RWPE2 (cell line): ENCODE measurements around the gene DNAH2.
"Not testable (repeated sequence)": the region's sequence is repeated elsewhere in the genome, so short reads cannot be mapped to it uniquely, and the experiment has no call there.

Source experiments
- ATAC-seq: fragments of 200-7000 bp; cut with Tn5 transposase; 3 replicates; pipeline ENCODE4 v1.9.1; 2021; ENCODE audit warnings: low read depth
- DNase-seq: peaks from one replicate; pipeline ENCODE4 v3.0.0-alpha.2; 2020; ENCODE audit warnings: low spot score
- H3K27ac ChIP-seq: fragments of 450-650 bp; 2 replicates; pipeline ENCODE4 v1.5.1; 2017; ENCODE audit warnings: mild to moderate bottlenecking; ENCODE audit not compliant: poor library complexity, severe bottlenecking
- H3K27me3 ChIP-seq: fragments of 250-450 bp; sonication (Bioruptor Pico); 2 replicates; pipeline ENCODE4 v1.5.1; 2021; ENCODE audit warnings: mild to moderate bottlenecking, moderate library complexity; ENCODE audit not compliant: insufficient read depth, poor library complexity, severe bottlenecking
- H3K36me3 ChIP-seq: fragments of 250-450 bp; sonication (Bioruptor Pico); 2 replicates; pipeline ENCODE4 v1.5.1; 2020; ENCODE audit warnings: low read depth, mild to moderate bottlenecking, moderate library complexity
- H3K4me1 ChIP-seq: fragments of 250-450 bp; sonication (Bioruptor Pico); 2 replicates; pipeline ENCODE4 v1.5.1; 2021; ENCODE audit warnings: mild to moderate bottlenecking, moderate library complexity; ENCODE audit not compliant: insufficient read depth, poor library complexity, severe bottlenecking
- H3K4me3 ChIP-seq: fragments of 250-450 bp; sonication (Bioruptor Pico); 2 replicates; pipeline ENCODE4 v1.5.1; 2021; ENCODE audit warnings: mild to moderate bottlenecking, moderate library complexity; ENCODE audit not compliant: severe bottlenecking
- H3K9me3 ChIP-seq: fragments of 250-450 bp; sonication (Bioruptor Pico); 2 replicates; pipeline ENCODE4 v1.5.1; 2021; ENCODE audit warnings: mild to moderate bottlenecking, moderate library complexity; ENCODE audit not compliant: severe bottlenecking
- TF ChIP-seq, protein P1 (sequence below): fragments of 450-650 bp; IDR thresholded peaks from one replicate; pipeline ENCODE4 v1.5.1; 2017; ENCODE audit warnings: mild to moderate bottlenecking, moderate library complexity; ENCODE audit not compliant: poor library complexity, severe bottlenecking

DNAH2 gene

DNA sequence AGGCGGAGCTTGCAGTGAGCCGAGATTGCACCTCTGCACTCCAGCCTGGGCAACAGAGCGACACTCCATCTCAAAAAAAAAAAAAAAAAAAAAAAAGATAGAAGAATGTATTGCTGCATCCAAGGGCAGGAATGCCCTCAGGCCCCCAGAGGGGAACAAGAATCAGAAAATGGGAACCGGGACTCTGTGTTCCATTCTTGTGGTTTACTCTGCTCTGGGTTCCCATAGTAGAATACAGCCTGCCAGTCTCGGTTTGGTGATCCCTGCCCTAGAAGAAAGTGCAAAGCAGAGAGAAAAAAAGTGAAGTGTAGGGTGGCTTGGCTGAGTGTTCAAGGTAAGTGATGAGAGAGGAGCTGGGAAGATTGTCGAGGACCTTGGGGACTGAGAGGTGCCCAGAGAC lies 89.0 kb downstream of the DNAH2 start:
- ATAC-seq = no peak
- no peak for DNase-seq

DNA sequence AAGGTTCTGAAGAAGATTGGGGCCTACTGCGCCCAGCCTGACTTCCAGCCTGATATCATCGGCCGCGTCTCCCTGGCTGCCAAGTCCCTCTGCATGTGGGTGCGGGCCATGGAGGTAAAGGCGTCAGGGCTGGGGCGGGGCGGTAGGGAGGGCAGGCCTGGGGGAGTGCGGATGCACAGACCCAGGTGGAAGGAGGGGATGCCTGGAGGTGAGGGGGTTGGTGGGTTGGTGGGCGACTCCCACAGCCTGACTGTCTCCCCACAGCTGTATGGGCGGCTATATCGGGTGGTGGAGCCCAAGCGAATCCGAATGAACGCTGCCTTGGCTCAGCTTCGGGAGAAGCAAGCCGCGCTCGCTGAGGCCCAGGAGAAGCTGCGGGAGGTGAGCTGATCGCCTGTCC lies 89.7 kb downstream of the DNAH2 start:
- Histone ChIP-seq H3K36me3 (no peaks in the 10 kb centered on the region), H3K9me3 (no peaks in the 10 kb centered on the region), H3K27ac (no peak overlapping the region), H3K4me1 (peaks cover 30% of the 10 kb centered on the region), H3K4me3 (no peak overlapping the region), H3K27me3 (no peaks in the 10 kb centered on the region)
- TF ChIP-seq, protein P1, sequence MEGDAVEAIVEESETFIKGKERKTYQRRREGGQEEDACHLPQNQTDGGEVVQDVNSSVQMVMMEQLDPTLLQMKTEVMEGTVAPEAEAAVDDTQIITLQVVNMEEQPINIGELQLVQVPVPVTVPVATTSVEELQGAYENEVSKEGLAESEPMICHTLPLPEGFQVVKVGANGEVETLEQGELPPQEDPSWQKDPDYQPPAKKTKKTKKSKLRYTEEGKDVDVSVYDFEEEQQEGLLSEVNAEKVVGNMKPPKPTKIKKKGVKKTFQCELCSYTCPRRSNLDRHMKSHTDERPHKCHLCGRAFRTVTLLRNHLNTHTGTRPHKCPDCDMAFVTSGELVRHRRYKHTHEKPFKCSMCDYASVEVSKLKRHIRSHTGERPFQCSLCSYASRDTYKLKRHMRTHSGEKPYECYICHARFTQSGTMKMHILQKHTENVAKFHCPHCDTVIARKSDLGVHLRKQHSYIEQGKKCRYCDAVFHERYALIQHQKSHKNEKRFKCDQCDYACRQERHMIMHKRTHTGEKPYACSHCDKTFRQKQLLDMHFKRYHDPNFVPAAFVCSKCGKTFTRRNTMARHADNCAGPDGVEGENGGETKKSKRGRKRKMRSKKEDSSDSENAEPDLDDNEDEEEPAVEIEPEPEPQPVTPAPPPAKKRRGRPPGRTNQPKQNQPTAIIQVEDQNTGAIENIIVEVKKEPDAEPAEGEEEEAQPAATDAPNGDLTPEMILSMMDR = no peak
- no peak for DNase-seq
- no peak for ATAC-seq

More for the DNA sequence above, 89.0 kb downstream of the DNAH2 start:
- no peak overlapping the region for H3K27ac ChIP-seq
- H3K36me3 ChIP-seq = no peaks in the 10 kb centered on the region
- TF ChIP-seq, protein P1 = no peak
- H3K27me3 ChIP-seq = no peaks in the 10 kb centered on the region
- H3K9me3 ChIP-seq = no peaks in the 10 kb centered on the region
- no peak overlapping the region for H3K4me3 ChIP-seq
- H3K4me1 ChIP-seq = peaks cover 30% of the 10 kb centered on the region

DNA sequence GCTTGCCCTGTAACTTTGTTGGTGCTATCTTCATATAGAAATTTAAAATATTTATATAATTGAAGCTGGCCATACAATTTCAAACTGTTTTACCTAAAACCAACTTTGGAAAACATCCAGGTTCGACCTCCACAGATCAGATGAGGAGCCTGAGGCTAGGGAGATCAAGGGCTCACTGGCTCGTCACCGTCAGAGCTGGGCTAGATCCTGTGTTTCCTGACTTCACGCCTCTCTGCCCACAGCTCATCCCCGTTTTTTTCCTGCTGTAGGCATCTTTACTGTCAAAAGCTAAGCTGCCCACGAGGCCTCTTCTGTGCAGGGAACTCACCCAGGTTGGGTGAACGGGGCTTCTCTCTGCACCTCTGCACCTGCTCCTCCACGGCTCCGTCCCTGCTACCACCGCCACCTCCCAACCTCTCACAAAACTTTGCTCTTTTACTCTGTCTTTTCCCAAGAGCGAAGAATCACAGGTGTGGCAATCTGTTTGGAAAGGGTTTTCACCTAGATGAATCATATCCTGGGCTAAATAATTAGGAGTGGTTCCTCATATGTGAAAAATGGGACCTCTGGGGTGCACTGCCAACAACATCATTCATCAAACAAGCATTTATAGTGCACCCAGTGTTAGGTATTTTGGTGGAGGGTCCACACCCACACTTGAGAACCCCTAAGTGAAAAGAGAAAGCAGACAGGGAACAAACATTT lies 91.7 kb downstream of the DNAH2 start:
- Histone ChIP-seq H3K4me3 (no peak overlapping the region), H3K36me3 (no peaks in the 10 kb centered on the region), H3K4me1 (peaks cover 22% of the 10 kb centered on the region), H3K27ac (peak overlapping the region; percentile 85), H3K27me3 (no peaks in the 10 kb centered on the region), H3K9me3 (no peaks in the 10 kb centered on the region)
- ATAC-seq (peak; percentile 93), DNase-seq (no peak)
- TF ChIP-seq, protein P1 = no peak

DNA sequence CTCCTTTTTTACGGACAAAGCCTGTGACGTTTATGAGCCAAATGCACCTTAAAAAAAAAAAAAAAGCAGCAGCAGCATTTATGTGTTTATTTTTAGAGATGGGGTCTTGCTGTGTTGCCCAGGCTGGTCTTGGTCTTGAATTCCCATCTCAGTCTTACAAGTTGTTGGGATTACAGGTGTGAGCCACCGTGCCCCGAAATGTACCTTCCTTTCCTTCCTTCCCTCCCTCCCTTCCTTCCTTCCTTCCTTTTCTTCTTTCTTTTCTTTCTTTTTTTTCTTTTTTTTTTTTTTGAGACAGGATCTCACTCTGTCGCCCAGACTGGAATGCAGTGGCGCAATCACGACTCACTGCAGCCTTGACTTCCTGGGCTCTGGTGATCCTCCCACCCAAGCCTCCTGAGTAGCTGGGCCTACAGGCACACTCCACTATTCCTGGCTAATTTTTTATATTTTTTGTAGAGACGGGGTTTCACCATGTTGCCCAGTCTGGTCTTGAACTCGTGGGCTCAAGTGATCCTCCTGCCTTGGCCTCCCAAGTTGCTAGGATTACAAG lies 92.3 kb downstream of the DNAH2 start:
- H3K9me3 ChIP-seq, ATAC-seq, H3K27me3 ChIP-seq, H3K4me3 ChIP-seq, H3K36me3 ChIP-seq, DNase-seq: not testable (repeated sequence)
- Histone ChIP-seq H3K27ac (peak overlapping the region; percentile 85), H3K4me1 (peaks cover 19% of the 10 kb centered on the region)

DNA sequence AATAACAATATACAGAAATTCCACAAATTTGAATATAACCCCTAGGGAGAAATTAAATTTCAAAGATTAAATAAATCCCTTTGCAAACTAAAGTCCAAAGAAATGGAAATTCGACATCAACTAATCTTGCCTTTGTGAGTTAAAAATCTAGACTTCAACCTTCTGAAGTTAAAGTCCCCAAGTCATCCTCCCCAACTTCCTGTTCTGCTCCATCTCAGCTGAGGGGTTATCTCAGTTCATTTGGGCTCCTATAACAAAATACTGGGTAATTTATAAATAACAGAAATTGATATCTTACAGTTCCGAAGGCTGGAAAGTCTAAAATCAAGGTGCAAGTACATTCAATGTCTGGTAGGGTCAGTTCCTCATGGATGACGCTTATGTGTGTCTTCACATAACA lies 93.7 kb downstream of the DNAH2 start:
- Histone ChIP-seq H3K27me3 (no peaks in the 10 kb centered on the region), H3K4me1 (peaks cover 19% of the 10 kb centered on the region), H3K27ac (peak overlapping the region; percentile 85), H3K4me3 (no peak overlapping the region), H3K9me3 (no peaks in the 10 kb centered on the region), H3K36me3 (no peaks in the 10 kb centered on the region)
- DNase-seq = no peak
- TF ChIP-seq, protein P1 = no peak
- ATAC-seq = no peak
